Tibial nerve (tissue), 4 donors: ENCODE results near the gene CIITA. TPM values are rescaled to one million over a fixed set of nuclear protein-coding genes. Genes with fewer than 3 reads are reported as not detected.
A peak's percentile ranks its signal among the peaks of the same experiment; 100 is the strongest.

Experiments used
- DNase-seq, 2 donors: peaks; one replicate each; pipeline ENCODE4 v3.0.0-alpha.2; 2019; ENCODE audit warnings: low spot score in 2 of 2
- H3K27ac ChIP-seq, 4 donors: fragments of 200-600 bp; sonication (generic) in 3 of 4; one replicate each; pipeline ENCODE4 v1.5.1; 2017 to 2019; ENCODE audit warnings: mild to moderate bottlenecking in 1 of 4
- H3K27me3 ChIP-seq, 2 donors: fragments of 200-600 bp; sonication (generic) in 1 of 2; one replicate each; pipeline versions ENCODE4 v1.5.1 to v1.6.0; 2017 to 2019
- H3K36me3 ChIP-seq, 3 donors: fragments of 200-600 bp; sonication (generic); one replicate each; pipeline ENCODE4 v1.5.1; 2018 to 2019
- H3K4me1 ChIP-seq, 4 donors: fragments of 200-600 bp; sonication (generic) in 3 of 4; one replicate each; pipeline ENCODE4 v1.5.1; 2017 to 2019
- H3K4me3 ChIP-seq, 4 donors: fragments of 200-600 bp; sonication (generic) in 3 of 4; one replicate each; pipeline ENCODE4 v1.5.1; 2017 to 2019; ENCODE audit warnings: mild to moderate bottlenecking in 1 of 4, moderate library complexity in 1 of 4
- H3K9me3 ChIP-seq, 4 donors: fragments of 200-600 bp; sonication (generic) in 3 of 4; one replicate each; pipeline ENCODE4 v1.5.1; 2017 to 2019
- EP300 ChIP-seq, 2 donors: sonication (generic); formaldehyde crosslinking; IDR thresholded peaks; one replicate each; pipeline ENCODE4 v1.6.1; 2017; ENCODE audit warnings: antibody characterized with exemption in 2 of 2, mild to moderate bottlenecking in 1 of 2
- POLR2A ChIP-seq, 2 donors: fragments of 450-650 bp; IDR thresholded peaks; one replicate each; pipeline ENCODE4 v1.6.1; 2017; ENCODE audit warnings: antibody characterized with exemption in 2 of 2, mild to moderate bottlenecking in 2 of 2, moderate library complexity in 2 of 2
- WGBS, 2 donors: methylation state at CpG; one replicate each; pipeline ENCODE4 v1.1.5; 2018; 5-methylcytosine and 5-hydroxymethylcytosine counted together
- total RNA-seq, 4 donors: library from RNA; depleted of rRNA; stranded (reverse); fragments of >200 nt; gene quantifications; one replicate each; pipeline ENCODE4 v1.1.0, GENCODE V29; 2016
- TF ChIP-seq, protein P1 (sequence below), 5 experiments: fragments of 200-600 bp in 3 of 5; fragments of 450-650 bp in 2 of 5; sonication (generic) in 3 of 5; IDR thresholded peaks; one replicate each; pipeline ENCODE4 v1.5.1; 2016 to 2019; ENCODE audit warnings: antibody characterized with exemption in 5 of 5, mild to moderate bottlenecking in 3 of 5, moderate library complexity in 2 of 5

CIITA gene
- total RNA-seq, 4 donors from 2014 or later = 7.5 to 38.7 (median 17.8) TPM

DNA sequence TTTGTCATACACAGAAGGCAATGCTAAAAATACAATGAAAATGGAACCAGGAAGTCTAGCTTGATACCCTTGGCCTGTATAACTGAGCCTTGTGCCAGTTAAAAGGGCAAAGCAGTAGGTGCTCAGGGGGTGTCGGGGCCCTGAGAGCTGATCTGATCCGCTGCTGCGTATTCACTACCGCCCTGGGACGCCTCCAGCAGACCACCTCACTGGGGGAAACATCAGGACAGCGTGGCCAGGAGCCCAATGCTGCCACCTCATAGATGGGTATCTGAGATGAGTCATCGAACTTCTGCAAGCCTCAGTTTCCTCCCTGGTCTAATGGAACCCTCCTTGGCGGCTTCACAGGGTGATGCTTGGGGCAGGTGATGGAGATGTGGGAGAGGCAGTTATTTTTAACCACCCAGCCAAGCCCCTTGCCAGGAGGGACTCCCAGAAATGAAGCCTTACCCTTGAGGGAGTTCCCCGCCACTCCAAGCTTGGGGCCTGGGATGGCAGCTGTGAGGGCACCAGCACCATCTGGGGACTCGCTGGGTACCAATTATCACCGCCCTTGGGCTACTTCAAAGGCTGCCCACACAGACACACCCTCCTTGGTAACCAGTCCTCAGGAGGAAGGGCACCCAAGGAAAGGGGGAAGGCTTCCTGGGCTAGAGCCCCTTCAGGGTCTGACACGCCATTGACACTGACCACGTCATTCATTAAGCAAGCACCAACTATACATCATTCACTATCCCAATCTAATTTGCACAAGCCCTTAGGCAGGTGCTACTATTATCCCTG is 57.5 kb downstream of the CIITA start:
- Histone ChIP-seq H3K4me3 (no peak overlapping the region), H3K9me3 (no peaks in the 10 kb centered on the region), H3K27ac (no peak overlapping the region), H3K36me3 (peaks cover 0 to 54% (median 0%) of the 10 kb centered on the region in 3 donors), H3K27me3 (no peaks in the 10 kb centered on the region), H3K4me1 (peaks cover 0 to 70% (median 34%) of the 10 kb centered on the region in 4 donors)
- no peak for TF ChIP-seq EP300 (IDR thresholded peaks at IDR 0.05)
- DNase-seq = no peak
- 94 to 99% methylated on average over 12 to 13 of the region's 13 CpGs for WGBS, 2 donors

DNA sequence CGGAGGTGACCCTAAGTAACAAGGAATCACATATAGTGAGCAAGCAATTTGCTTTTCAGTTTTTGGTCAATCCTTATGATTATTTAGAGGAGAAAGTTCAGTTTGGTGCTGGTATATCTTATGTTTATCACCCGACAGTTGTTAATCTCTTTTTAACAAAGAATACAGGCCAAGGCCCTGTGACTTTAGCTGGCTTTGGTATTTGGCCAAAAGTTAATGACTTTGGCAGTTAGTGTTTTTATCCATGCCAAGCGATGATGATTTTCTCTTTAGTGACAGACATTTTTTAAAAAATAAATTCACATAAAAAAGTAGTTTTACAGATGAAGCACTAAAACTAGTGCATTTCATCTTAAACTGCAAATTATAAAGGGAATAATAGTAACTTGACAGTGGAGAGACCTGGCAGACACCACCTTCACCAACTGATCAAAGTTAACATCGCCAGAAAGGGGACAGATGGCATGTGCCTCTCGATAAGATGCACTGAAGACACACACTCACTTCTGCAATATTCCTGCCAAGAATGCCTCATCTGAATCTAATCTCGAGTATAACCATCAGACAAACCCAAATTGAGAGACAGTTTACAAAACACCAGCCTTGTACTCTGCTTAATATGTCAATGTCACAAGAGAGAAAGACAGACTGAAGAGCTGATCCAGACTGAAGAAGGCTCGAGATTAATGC is 58.4 kb downstream of the CIITA start:
- H3K9me3 ChIP-seq = no peaks in the 10 kb centered on the region
- H3K4me1 ChIP-seq = peaks cover 0 to 72% (median 41%) of the 10 kb centered on the region in 4 donors
- no peaks in the 10 kb centered on the region for H3K27me3 ChIP-seq
- no peak for DNase-seq
- H3K36me3 ChIP-seq = peaks cover 0 to 47% (median 0%) of the 10 kb centered on the region in 3 donors
- H3K27ac ChIP-seq = peak overlapping the region in 1 of 4 donors; percentile 34
- TF ChIP-seq EP300 (IDR thresholded peaks at IDR 0.05) (no peak), POLR2A (IDR thresholded peaks at IDR 0.05) (no peak)
- TF ChIP-seq, protein P1, sequence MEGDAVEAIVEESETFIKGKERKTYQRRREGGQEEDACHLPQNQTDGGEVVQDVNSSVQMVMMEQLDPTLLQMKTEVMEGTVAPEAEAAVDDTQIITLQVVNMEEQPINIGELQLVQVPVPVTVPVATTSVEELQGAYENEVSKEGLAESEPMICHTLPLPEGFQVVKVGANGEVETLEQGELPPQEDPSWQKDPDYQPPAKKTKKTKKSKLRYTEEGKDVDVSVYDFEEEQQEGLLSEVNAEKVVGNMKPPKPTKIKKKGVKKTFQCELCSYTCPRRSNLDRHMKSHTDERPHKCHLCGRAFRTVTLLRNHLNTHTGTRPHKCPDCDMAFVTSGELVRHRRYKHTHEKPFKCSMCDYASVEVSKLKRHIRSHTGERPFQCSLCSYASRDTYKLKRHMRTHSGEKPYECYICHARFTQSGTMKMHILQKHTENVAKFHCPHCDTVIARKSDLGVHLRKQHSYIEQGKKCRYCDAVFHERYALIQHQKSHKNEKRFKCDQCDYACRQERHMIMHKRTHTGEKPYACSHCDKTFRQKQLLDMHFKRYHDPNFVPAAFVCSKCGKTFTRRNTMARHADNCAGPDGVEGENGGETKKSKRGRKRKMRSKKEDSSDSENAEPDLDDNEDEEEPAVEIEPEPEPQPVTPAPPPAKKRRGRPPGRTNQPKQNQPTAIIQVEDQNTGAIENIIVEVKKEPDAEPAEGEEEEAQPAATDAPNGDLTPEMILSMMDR (IDR thresholded peaks at IDR 0.05) = no peak
- 48 to 53% methylated on average over 7 of the region's 7 CpGs for WGBS, 2 donors
- H3K4me3 ChIP-seq = no peak overlapping the region

DNA sequence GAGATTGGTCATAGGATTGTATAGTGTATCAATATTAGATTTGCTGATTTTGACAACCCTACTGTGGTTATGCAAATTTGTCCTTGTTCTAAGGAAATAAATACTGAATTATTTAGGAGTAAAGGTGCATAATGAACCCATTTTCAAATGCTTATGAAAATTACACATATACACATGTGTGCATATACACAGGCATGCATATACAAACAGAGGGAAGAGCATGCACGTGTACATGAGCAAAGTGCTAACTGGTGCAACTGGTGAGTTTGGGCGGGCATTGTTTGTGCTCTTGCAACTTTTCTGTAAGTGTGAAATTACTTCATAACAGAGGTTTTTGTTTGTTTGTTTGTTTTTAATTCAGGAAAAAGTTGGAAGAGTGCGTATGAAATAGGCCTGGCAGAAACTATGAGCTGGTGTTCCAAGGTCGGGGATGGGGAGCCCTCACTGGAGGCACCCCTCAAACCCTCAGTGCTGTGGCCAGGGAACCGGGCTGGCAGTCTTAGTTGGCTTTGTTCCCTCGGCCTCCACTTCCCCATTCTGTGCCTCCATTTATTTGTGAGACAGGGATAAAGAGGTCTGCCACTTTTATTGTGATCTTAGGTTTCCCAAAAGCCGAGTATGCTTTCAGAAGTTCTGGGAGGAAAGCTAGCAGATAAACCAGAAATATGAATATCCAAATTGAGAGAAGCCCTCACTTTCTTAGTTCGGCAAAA is 59.4 kb downstream of the CIITA start:
- TF ChIP-seq EP300 (IDR thresholded peaks at IDR 0.05) (no peak), POLR2A (IDR thresholded peaks at IDR 0.05) (no peak)
- TF ChIP-seq, protein P1 (IDR thresholded peaks at IDR 0.05) = no peak

DNA sequence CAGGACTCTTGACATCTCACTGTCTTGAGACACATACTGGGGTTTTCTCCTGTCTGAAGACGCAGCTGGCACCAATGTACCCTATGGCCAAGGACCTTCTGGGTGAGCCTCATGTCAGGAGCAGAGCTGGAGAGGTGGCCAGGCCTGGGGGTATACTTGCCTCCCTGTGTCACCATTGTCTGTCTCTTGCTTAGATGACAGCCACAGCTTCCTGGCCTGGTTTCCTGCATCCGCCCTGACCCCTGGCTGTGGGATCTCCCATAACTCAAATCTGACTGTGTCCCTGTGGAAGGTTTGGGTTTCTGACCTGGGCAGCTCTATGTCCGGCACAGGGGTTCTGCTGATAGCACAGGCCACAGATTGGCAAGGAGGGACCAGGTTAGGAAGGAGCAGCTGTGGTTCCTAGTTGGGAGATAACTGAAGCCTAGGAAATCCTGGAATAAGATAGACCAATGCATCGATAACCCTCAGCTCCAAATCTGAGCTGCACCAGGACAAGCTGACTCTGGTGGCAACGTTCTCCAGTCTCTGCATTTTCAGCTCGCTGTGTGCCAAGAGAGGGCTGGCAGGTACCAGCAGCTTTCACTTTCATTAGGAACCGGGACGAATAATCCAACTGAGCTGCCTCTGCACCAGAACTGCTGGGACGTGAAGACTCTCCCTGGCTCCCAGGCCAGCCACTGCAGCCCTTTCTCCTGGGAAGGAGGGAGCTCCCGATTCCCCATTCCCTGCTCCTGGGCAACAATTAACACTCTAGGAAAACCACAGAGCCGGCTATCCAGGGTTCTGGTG is 60.3 kb downstream of the CIITA start:
- TF ChIP-seq, protein P1 (IDR thresholded peaks at IDR 0.05) = no peak
- TF ChIP-seq EP300 (IDR thresholded peaks at IDR 0.05) = no peak
- no peak for TF ChIP-seq POLR2A (IDR thresholded peaks at IDR 0.05)
- peaks cover 0 to 28% (median 0%) of the 10 kb centered on the region in 3 donors for H3K36me3 ChIP-seq
- peak overlapping the region in 2 of 4 donors; percentile 5 to 90 for H3K4me3 ChIP-seq
- H3K9me3 ChIP-seq = no peaks in the 10 kb centered on the region
- DNase-seq = no peak
- H3K4me1 ChIP-seq = peaks cover 0 to 78% (median 45%) of the 10 kb centered on the region in 4 donors
- 52% methylated on average over 11 of the region's 11 CpGs for WGBS, 2 donors
- H3K27ac ChIP-seq = peak overlapping the region in 3 of 4 donors; percentile 50 to 90 (median 90)
- H3K27me3 ChIP-seq = no peaks in the 10 kb centered on the region

More for the DNA sequence above, 59.4 kb downstream of the CIITA start:
- Histone ChIP-seq H3K9me3 (no peaks in the 10 kb centered on the region), H3K36me3 (peaks cover 0 to 36% (median 0%) of the 10 kb centered on the region in 3 donors), H3K27ac (peak overlapping the region in 2 of 4 donors; percentile 46 to 90), H3K4me3 (no peak overlapping the region), H3K4me1 (peaks cover 0 to 78% (median 45%) of the 10 kb centered on the region in 4 donors), H3K27me3 (no peaks in the 10 kb centered on the region)
- DNase-seq = no peak
- WGBS, 2 donors = 46 to 59% methylated on average over 8 of the region's 8 CpGs

DNA sequence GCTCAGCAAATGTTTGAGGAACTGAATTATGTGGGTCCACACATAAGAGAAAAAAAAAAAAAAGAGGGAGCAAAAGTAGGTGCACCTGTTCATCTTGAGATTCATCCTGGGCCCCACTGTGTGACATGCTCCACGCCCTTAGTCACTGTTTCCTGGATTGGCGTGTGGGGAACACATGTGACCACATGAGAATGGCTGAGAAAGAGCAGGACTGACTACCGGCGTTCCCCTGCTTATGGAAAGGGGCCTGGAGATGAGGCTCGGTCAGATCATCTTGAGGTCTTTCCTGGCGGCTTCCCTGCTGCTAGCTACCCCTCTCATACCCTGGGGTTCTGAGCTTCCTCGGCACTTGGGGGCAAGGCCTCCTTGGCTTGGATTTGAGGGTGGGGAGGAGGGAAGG is 61.3 kb downstream of the CIITA start:
- Histone ChIP-seq H3K4me1 (peaks cover 0 to 84% (median 51%) of the 10 kb centered on the region in 4 donors), H3K9me3 (no peaks in the 10 kb centered on the region), H3K36me3 (peaks cover 0 to 18% (median 0%) of the 10 kb centered on the region in 3 donors), H3K27me3 (no peaks in the 10 kb centered on the region), H3K27ac (peak overlapping the region in 3 of 4 donors; percentile 73 to 90 (median 90)), H3K4me3 (peak overlapping the region in 1 of 4 donors; percentile 90)
- WGBS, 2 donors = 62 to 75% methylated on average over 7 of the region's 7 CpGs
- TF ChIP-seq POLR2A (IDR thresholded peaks at IDR 0.05) (no peak), EP300 (IDR thresholded peaks at IDR 0.05) (peak in 1 of 2 donors; percentile 30)
- TF ChIP-seq, protein P1 (IDR thresholded peaks at IDR 0.05) = no peak
- no peak for DNase-seq
